ENCODE data around the gene SLC8A1. TPM values are rescaled to one million over a fixed set of nuclear protein-coding genes. Genes with fewer than 3 reads are reported as not detected.

Gene SLC8A1
- total RNA-seq, 1 donor from 2014 or later, result 1.9 TPM

- peaks cover 2% of the 10 kb centered on the region for H3K9me3 Mint-ChIP-seq (ENCODE audit: unreplicated experiment)
- H3K36me3 Mint-ChIP-seq (ENCODE audit: unreplicated experiment), result no peaks in the 10 kb centered on the region
- TF ChIP-seq CTCF (IDR thresholded peaks at IDR 0.05; ENCODE audit: partially characterized antibody, unreplicated experiment), result no peak
- peaks cover 3% of the 10 kb centered on the region for H3K4me1 Mint-ChIP-seq (ENCODE audit: low read depth, unreplicated experiment)
- H3K4me3 Mint-ChIP-seq (ENCODE audit: unreplicated experiment), result no peak overlapping the region
- H3K27me3 Mint-ChIP-seq (ENCODE audit: unreplicated experiment), result peaks cover 3% of the 10 kb centered on the region
- DNase-seq, result no peak
- no peak overlapping the region for H3K27ac Mint-ChIP-seq (ENCODE audit: unreplicated experiment)
Observed at GRCh38 chr2:40204268-40204667, 247.6 kb downstream of the SLC8A1 start.

- Mint-ChIP-seq H3K4me3 (ENCODE audit: unreplicated experiment) (no peak overlapping the region), H3K9me3 (ENCODE audit: unreplicated experiment) (no peaks in the 10 kb centered on the region), H3K36me3 (ENCODE audit: unreplicated experiment) (no peaks in the 10 kb centered on the region), H3K27me3 (ENCODE audit: unreplicated experiment) (no peaks in the 10 kb centered on the region), H3K4me1 (ENCODE audit: low read depth, unreplicated experiment) (no peaks in the 10 kb centered on the region), H3K27ac (ENCODE audit: unreplicated experiment) (no peak overlapping the region)
- TF ChIP-seq CTCF (IDR thresholded peaks at IDR 0.05; ENCODE audit: partially characterized antibody, unreplicated experiment), result no peak
- DNase-seq, result no peak
Observed at GRCh38 chr2:40202798-40203400, 249.0 kb downstream of the SLC8A1 start.

GRCh38 chr2:40201425-40201824 lies 250.5 kb downstream of the SLC8A1 start:
- no peak for TF ChIP-seq CTCF (IDR thresholded peaks at IDR 0.05; ENCODE audit: partially characterized antibody, unreplicated experiment)
- H3K27me3 Mint-ChIP-seq (ENCODE audit: unreplicated experiment), result no peaks in the 10 kb centered on the region

GRCh38 chr2:40200366-40200915 lies 251.4 kb downstream of the SLC8A1 start:
- no peak for DNase-seq
- no peaks in the 10 kb centered on the region for H3K27me3 Mint-ChIP-seq (ENCODE audit: unreplicated experiment)
- H3K27ac Mint-ChIP-seq (ENCODE audit: unreplicated experiment), result no peak overlapping the region
- H3K9me3 Mint-ChIP-seq (ENCODE audit: unreplicated experiment), result peaks cover 1% of the 10 kb centered on the region
- no peaks in the 10 kb centered on the region for H3K4me1 Mint-ChIP-seq (ENCODE audit: low read depth, unreplicated experiment)
- TF ChIP-seq CTCF (IDR thresholded peaks at IDR 0.05; ENCODE audit: partially characterized antibody, unreplicated experiment), result no peak
- H3K4me3 Mint-ChIP-seq (ENCODE audit: unreplicated experiment), result no peak overlapping the region
- H3K36me3 Mint-ChIP-seq (ENCODE audit: unreplicated experiment), result no peaks in the 10 kb centered on the region

More at GRCh38 chr2:40201425-40201824, 250.5 kb downstream of the SLC8A1 start:
- H3K4me3 Mint-ChIP-seq (ENCODE audit: unreplicated experiment), result no peak overlapping the region
- no peak overlapping the region for H3K27ac Mint-ChIP-seq (ENCODE audit: unreplicated experiment)
- no peak for DNase-seq
- H3K9me3 Mint-ChIP-seq (ENCODE audit: unreplicated experiment), result no peaks in the 10 kb centered on the region
- H3K36me3 Mint-ChIP-seq (ENCODE audit: unreplicated experiment), result no peaks in the 10 kb centered on the region
- H3K4me1 Mint-ChIP-seq (ENCODE audit: low read depth, unreplicated experiment), result no peaks in the 10 kb centered on the region

- Mint-ChIP-seq H3K27ac (ENCODE audit: unreplicated experiment) (no peak overlapping the region), H3K4me3 (ENCODE audit: unreplicated experiment) (no peak overlapping the region), H3K9me3 (ENCODE audit: unreplicated experiment) (peaks cover 1% of the 10 kb centered on the region), H3K4me1 (ENCODE audit: low read depth, unreplicated experiment) (no peaks in the 10 kb centered on the region), H3K27me3 (ENCODE audit: unreplicated experiment) (no peaks in the 10 kb centered on the region), H3K36me3 (ENCODE audit: unreplicated experiment) (no peaks in the 10 kb centered on the region)
- no peak for DNase-seq
- TF ChIP-seq CTCF (IDR thresholded peaks at IDR 0.05; ENCODE audit: partially characterized antibody, unreplicated experiment), result no peak
Observed at GRCh38 chr2:40199771-40200170, 252.1 kb downstream of the SLC8A1 start.
